ENCODE data around the gene C19orf33.

GRCh38 chr19:38336638-38337359 lies 32.7 kb downstream of the C19orf33 start:
- TF ChIP-seq CTCF (IDR thresholded peaks at IDR 0.05): no peak
- TF ChIP-seq POLR2A (IDR thresholded peaks at IDR 0.05): no peak

Data from heart left ventricle (tissue), 13 donors.